Measurements from ENCODE around the gene ZNF487.
"Not testable (repeated sequence)": the region's sequence is repeated elsewhere in the genome, so short reads cannot be mapped to it uniquely, and the experiment has no call there.

Gene ZNF487

GRCh38 chr10:43407148-43407575 lies 29.7 kb upstream of the ZNF487 start:
- DNase-seq = peak; percentile 20

- DNase-seq = peak; percentile 64
Observed at GRCh38 chr10:43407576-43408330, 29.2 kb upstream of the ZNF487 start.

DNA sequence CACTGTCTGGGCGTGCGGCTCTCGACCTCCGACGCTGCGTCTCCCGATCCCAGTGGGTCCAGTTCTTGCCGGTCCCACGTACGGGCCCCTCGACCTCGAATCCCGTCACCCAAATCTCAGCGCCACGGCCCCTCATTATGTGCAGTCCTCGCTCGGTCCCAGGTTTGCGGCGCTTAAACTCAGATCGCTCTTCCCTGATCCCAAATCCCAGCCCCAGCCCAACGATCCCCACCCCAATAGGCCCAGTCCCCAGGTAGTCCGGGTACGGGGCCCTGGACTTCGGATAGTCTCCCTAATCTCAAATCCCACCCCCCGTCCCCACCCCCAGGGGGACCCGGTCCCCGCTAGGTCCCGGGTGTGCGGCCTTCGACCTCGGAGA lies 28.6 kb upstream of the ZNF487 start:
- DNase-seq = no peak

DNA sequence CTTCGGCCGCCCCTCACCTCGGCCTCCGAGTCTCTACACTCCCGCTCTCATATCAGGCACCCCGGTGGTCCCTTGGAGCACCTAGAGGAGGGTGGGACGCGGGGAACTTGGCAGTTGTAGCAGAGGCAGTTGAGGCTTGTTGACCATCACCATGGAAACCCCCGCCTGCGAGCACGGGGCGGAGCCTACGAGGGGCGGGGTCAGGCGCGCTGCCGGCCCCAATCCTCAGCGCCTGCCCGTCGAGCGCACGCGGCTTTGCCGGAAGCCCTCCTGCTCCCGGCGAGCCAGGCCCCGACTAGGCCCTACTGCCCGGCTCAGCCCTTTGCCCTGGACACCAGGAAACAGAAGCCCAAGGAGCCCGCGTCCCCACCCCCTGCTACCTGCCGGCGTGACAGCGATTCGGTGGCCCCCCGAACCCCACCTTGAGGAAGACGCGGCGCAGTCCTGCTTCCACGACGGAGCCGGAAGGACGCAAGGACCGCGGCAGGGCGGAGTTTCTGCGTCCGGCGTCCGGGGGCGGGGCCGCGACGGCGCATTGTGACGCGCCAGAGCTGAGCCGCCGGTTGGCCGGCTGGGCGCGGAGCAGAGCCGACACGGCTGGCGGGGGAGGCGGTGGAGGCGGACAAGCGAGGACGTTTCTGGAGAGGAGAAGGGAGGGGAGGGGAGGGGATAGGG lies 28.1 kb upstream of the ZNF487 start, which contains the start of gene HNRNPF:
Gene HNRNPF (minus strand): TSS at position 477 of the 675 bp plus-strand sequence. CDS start 21,302 bp downstream, outside the sequence.
- peak; percentile 86 for DNase-seq

GRCh38 chr10:43409385-43410109 lies 27.4 kb upstream of the ZNF487 start:
- DNase-seq = peak; percentile 33

- DNase-seq = no peak
Observed at GRCh38 chr10:43410345-43410744, 26.6 kb upstream of the ZNF487 start.

DNA sequence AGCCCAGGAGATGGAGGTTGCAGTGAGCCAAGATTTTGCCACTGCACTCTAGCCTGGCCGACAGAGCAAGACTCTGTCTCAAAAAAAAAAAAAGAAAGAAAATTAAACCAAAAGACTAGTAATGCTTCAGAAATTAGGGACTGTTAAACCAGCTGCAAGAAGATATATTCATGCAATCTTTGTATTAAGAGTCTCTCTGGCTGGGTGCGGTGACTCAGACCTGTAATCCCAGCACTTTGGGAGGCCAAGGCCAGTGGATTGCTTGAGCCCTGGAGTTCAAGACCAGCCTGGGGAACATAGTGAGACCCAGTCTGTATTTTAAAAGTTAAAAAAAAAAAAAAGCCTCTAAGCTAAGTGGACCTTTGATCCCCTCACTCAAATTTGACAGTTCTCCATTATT lies 25.4 kb upstream of the ZNF487 start:
- DNase-seq = no peak

DNA sequence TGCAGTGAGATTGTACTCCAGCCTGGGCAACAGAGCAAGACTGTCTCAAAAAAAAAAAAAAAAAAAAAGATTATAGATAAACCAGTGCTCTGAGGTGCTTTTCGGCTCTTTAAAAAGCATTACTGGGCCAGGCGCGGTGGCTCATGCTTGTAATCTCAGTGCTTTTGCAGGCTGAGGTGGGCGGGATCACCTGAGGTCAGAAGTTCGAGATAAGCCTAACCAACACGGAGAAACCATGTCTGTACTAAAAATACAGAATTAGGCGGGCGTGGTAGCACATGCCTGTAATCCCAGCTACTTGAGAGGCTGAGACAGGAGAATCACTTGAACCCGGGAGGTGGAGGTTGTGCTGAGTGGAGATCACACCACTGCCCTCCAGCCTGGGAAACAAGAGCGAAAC lies 21.4 kb upstream of the ZNF487 start:
- DNase-seq = no peak

GRCh38 chr10:43417950-43418768 lies 18.8 kb upstream of the ZNF487 start:
- DNase-seq = no peak

GRCh38 chr10:43419997-43420368 lies 16.9 kb upstream of the ZNF487 start:
- no peak for DNase-seq

GRCh38 chr10:43420369-43421200 lies 16.3 kb upstream of the ZNF487 start:
- peak; percentile 32 for DNase-seq

GRCh38 chr10:43421201-43421507 lies 15.8 kb upstream of the ZNF487 start:
- DNase-seq = no peak

- no peak for DNase-seq
Observed at GRCh38 chr10:43421519-43421918, 15.4 kb upstream of the ZNF487 start.

DNA sequence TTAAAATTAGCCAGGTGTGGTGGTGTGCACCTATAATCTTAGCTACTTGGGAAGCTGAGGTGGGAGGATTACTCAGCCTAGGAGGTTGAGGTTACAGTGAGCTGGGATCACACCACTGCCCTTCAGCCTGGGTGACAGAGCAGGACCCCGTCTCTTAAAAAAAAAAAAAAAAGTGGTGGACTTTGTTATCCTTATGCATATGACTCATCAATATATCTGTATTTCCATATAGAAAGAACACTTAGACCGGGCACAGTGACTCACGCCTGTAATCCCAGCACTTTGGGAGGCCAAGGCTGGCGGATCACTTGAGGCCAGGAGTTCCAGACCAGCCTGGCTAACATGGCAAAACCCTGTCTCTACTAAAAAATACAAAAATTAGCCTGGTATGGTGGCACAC lies 15.0 kb upstream of the ZNF487 start:
- not testable (repeated sequence) for DNase-seq

- no peak for DNase-seq
Observed at GRCh38 chr10:43424416-43424815, 12.5 kb upstream of the ZNF487 start.

DNA sequence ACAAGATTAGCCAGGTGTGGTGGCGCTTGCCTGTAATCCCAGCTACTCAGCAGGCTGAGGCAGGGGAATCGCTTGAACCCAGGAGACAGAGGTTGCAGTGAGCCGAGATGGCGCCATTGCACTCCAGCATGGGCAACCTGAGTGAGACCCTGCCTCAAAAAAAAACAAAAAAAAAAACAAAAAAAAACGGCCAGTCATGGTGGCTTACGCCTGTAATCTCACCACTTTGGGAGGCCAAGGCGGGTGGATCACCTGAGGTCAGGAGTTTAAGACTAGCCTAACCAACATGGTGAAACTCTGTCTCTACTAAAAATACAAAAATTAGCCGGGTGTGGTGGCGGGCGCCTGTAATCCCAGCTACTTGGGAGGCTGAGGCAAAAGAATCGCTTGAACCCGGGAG lies 10.4 kb upstream of the ZNF487 start:
- DNase-seq = not testable (repeated sequence)

DNA sequence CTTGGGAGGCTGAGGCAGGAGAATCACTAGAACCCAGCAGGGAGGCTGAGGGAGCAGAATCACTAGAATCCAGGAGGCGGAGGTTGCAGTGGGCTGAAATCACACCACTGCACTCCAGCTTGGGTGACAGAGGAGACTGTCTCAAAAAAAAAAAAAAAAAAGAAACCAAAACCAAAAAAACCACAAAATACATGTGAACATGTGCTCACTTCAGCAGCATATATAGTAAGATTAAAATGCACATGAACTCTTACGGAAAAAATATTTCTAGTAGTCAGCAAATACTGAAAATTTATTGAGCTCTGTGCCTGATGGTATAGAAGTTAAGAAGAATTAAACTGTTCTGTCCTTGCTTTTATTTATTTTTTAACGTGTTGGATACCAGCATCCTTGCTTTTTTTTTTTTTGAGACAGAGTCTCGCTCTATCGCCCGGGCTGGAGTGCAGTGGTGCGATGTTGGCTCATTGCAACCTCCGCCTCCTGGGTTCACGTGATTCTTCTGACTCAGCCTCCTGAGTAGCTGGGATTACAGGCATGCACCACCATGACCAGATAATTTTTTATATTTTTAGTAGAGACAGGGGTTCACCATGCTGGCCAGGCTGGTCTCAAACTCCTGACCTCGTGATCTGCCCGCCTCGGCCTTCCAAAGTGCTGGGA lies 9.6 kb upstream of the ZNF487 start:
- no peak for DNase-seq

- DNase-seq = no peak
Observed at GRCh38 chr10:43430926-43431663, 5.8 kb upstream of the ZNF487 start.

DNA sequence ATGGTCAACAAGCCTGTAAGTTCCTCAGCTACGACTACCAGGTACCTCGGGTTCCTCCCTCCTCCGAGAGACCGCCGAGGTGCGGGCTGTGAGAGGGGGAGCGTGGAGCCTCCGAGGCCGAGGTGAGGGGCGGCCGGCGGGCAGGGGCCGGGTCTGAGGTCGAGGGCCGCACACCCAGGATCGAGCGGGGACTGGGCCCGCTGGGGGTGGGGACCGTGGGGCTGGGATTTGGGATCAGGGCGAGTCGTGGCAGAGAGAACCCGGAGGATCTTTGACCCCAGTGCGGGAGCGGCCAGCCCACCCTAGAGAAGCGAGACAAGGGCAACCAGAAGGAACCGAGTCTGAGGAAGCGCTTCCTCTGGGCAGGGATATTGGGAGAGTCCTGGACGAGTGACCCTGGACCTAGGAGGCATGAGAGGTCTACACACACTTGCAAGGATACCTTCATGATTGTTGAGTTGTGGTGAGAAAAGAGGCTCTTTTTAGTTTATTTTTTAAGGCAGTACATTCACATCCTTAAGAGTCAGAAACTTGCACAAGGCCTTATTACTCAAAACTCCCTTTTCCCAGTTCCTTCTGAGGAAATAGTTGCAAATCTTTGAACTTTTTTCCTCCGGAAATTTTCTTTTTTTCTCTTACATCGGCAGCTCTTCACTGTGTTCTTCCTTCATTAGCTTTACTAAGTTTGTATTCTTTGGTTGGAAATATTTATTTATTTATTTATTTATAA lies 395 bp downstream of the ZNF487 start:
- no peak for DNase-seq

All from COR-L47 (cell line).